Loucy (cell line): ENCODE measurements around the gene PCBP3.

ENCODE experiments used
- H2AFZ ChIP-seq: fragments of 200-600 bp; sonication (generic); 2 replicates; pipeline ENCODE4 v1.6.0; 2016; ENCODE audit warnings: antibody characterized with exemption, mild to moderate bottlenecking, low read length, moderate library complexity
- H3F3A ChIP-seq: fragments of 200-600 bp; 2 replicates; pipeline ENCODE4 v1.6.0; 2016; ENCODE audit warnings: antibody characterized with exemption, low read depth, mild to moderate bottlenecking
- H3K27me3 ChIP-seq: fragments of 200-600 bp; sonication (generic); 2 replicates; pipeline ENCODE4 v1.6.1; 2014; ENCODE audit warnings: low read length, mild to moderate bottlenecking; ENCODE audit not compliant: insufficient read depth, poor library complexity, severe bottlenecking
- H3K36me3 ChIP-seq: fragments of 200-600 bp; sonication (generic); 2 replicates; pipeline ENCODE4 v1.6.1; 2016; ENCODE audit warnings: low read length; ENCODE audit not compliant: insufficient read depth
- H3K4me1 ChIP-seq: fragments of 200-600 bp; sonication (generic); 2 replicates; pipeline ENCODE4 v1.5.1; 2014; ENCODE audit warnings: low read length, mild to moderate bottlenecking; ENCODE audit not compliant: insufficient read depth, poor library complexity, severe bottlenecking
- H3K4me2 ChIP-seq: fragments of 200-600 bp; sonication (generic); 2 replicates; pipeline ENCODE4 v1.6.0; 2014; ENCODE audit warnings: antibody characterized with exemption, low read length, low read depth, mild to moderate bottlenecking; ENCODE audit not compliant: poor library complexity, severe bottlenecking
- H3K4me3 ChIP-seq: fragments of 200-600 bp; sonication (generic); 2 replicates; pipeline ENCODE4 v1.5.1; 2014; ENCODE audit warnings: low read length, mild to moderate bottlenecking, mixed read lengths; ENCODE audit not compliant: poor library complexity, severe bottlenecking
- H3K79me2 ChIP-seq: fragments of 200-600 bp; sonication (generic); 2 replicates; pipeline ENCODE4 v1.6.1; 2014; ENCODE audit warnings: low read length; ENCODE audit not compliant: insufficient read depth
- H3K9ac ChIP-seq: fragments of 200-600 bp; sonication (generic); 2 replicates; pipeline ENCODE4 v1.6.0; 2014; ENCODE audit warnings: mild to moderate bottlenecking, low read depth, low read length, moderate library complexity; ENCODE audit not compliant: poor library complexity, severe bottlenecking
- H3K9me2 ChIP-seq: fragments of 200-600 bp; sonication (generic); replicated peaks from 2 replicates; pipeline ENCODE4 v1.6.1; 2016; ENCODE audit warnings: low read depth, low read length, mixed read lengths
- H3K9me3 ChIP-seq: fragments of 200-600 bp; sonication (generic); 2 replicates; pipeline ENCODE4 v1.6.1; 2014; ENCODE audit warnings: mild to moderate bottlenecking, antibody characterized with exemption, low read length, low read depth; ENCODE audit not compliant: insufficient read depth
- H4K20me1 ChIP-seq: fragments of 200-600 bp; sonication (generic); 2 replicates; pipeline ENCODE4 v1.6.0; 2014; ENCODE audit warnings: antibody characterized with exemption, low read length, mild to moderate bottlenecking; ENCODE audit not compliant: insufficient read depth, poor library complexity, severe bottlenecking
- CTCF ChIP-seq: fragments of 200-600 bp; sonication (generic); conservative IDR thresholded peaks from 2 replicates; pipeline ENCODE4 v1.5.1; 2014; ENCODE audit warnings: mild to moderate bottlenecking, antibody characterized with exemption, low read length
- EZH2phosphoT487 ChIP-seq: fragments of 200-600 bp; IDR thresholded peaks from 2 replicates; pipeline ENCODE4 v1.6.1; 2018; ENCODE audit warnings: antibody characterized with exemption, mild to moderate bottlenecking, moderate library complexity, borderline replicate concordance

Gene PCBP3

GRCh38 chr21:45636951-45637646 lies 6.4 kb upstream of the PCBP3 start:
- no peaks in the 10 kb centered on the region for H4K20me1 ChIP-seq
- H3K9me3 ChIP-seq, result no peaks in the 10 kb centered on the region
- H3K4me2 ChIP-seq, result no peak overlapping the region
- no peak overlapping the region for H3K9ac ChIP-seq
- no peaks in the 10 kb centered on the region for H3K79me2 ChIP-seq
- no peaks in the 10 kb centered on the region for H3F3A ChIP-seq
- H3K4me3 ChIP-seq, result no peak overlapping the region
- no peak overlapping the region for H2AFZ ChIP-seq
- no peaks in the 10 kb centered on the region for H3K36me3 ChIP-seq
- no peak for TF ChIP-seq CTCF
- no peaks in the 10 kb centered on the region for H3K27me3 ChIP-seq
- H3K9me2 ChIP-seq, result no peaks in the 10 kb centered on the region
- H3K4me1 ChIP-seq, result no peaks in the 10 kb centered on the region

GRCh38 chr21:45637883-45638282 lies 5.6 kb upstream of the PCBP3 start:
- Histone ChIP-seq H3K4me2 (no peak overlapping the region), H3F3A (no peaks in the 10 kb centered on the region)
- TF ChIP-seq EZH2phosphoT487 (no peak), CTCF (no peak)

GRCh38 chr21:45638707-45639106 lies 4.8 kb upstream of the PCBP3 start:
- no peaks in the 10 kb centered on the region for H3K4me1 ChIP-seq

More at GRCh38 chr21:45637883-45638282, 5.6 kb upstream of the PCBP3 start:
- Histone ChIP-seq H3K36me3 (no peaks in the 10 kb centered on the region), H3K79me2 (no peaks in the 10 kb centered on the region), H3K9me3 (no peaks in the 10 kb centered on the region), H3K9ac (no peak overlapping the region), H2AFZ (no peak overlapping the region), H3K27me3 (no peaks in the 10 kb centered on the region), H3K4me1 (no peaks in the 10 kb centered on the region), H3K9me2 (no peaks in the 10 kb centered on the region), H3K4me3 (no peak overlapping the region), H4K20me1 (no peaks in the 10 kb centered on the region)

More at GRCh38 chr21:45638707-45639106, 4.8 kb upstream of the PCBP3 start:
- no peaks in the 10 kb centered on the region for H3K9me3 ChIP-seq
- no peaks in the 10 kb centered on the region for H4K20me1 ChIP-seq
- no peak overlapping the region for H3K9ac ChIP-seq
- no peak overlapping the region for H3K4me3 ChIP-seq
- no peaks in the 10 kb centered on the region for H3K36me3 ChIP-seq
- H3K79me2 ChIP-seq, result no peaks in the 10 kb centered on the region
- no peak overlapping the region for H2AFZ ChIP-seq
- H3K4me2 ChIP-seq, result no peak overlapping the region
- H3F3A ChIP-seq, result no peaks in the 10 kb centered on the region
- H3K27me3 ChIP-seq, result no peaks in the 10 kb centered on the region
- H3K9me2 ChIP-seq, result no peaks in the 10 kb centered on the region
- TF ChIP-seq CTCF (no peak), EZH2phosphoT487 (no peak)
